Measurements from ENCODE around the gene PODNL1.

PODNL1 gene, protein sequence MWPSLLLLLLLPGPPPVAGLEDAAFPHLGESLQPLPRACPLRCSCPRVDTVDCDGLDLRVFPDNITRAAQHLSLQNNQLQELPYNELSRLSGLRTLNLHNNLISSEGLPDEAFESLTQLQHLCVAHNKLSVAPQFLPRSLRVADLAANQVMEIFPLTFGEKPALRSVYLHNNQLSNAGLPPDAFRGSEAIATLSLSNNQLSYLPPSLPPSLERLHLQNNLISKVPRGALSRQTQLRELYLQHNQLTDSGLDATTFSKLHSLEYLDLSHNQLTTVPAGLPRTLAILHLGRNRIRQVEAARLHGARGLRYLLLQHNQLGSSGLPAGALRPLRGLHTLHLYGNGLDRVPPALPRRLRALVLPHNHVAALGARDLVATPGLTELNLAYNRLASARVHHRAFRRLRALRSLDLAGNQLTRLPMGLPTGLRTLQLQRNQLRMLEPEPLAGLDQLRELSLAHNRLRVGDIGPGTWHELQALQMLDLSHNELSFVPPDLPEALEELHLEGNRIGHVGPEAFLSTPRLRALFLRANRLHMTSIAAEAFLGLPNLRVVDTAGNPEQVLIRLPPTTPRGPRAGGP

DNA sequence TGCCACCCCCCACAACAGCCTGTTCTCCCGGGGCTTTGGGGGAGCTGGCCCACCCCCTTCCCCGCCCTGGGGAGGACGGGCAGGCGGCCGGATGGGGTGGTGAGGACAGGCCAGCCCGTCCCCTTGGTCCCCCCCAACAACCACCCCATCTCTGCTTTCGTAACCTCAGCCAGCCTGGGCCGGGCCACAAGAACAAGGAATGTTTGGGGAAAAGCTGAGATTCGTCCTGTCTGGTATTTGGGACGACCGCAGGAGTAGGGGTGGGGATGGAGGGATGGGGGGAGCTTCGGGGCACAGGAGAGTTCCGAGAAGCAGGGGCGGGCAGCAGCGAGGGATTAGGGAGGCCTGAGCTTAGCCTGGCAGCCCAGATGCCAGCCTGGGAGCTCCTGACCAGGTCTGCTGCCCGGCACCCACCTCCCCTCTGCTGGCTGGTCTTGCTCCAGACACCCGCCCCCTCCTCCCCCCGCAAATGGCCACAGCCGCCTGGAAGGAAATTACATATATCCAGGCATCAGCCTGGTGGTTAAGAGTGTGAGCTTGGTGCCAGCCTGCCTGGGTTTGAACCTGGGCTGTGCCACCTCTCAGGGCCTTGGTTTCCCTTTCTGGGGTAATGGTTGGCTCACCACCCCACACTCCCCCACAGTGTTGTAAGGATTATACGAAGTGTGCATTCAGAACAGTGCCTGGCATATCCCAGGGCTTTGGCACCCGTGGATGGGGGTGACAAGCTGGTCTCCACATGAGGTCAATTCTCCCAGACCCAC lies at the start of gene PODNL1:
PODNL1 (minus strand) TSS at position 117 of the 764 bp plus-strand sequence. CDS start 236 bp downstream, outside the sequence.
- peak; percentile 86 for DNase-seq (ENCODE audit: low spot score)

DNA sequence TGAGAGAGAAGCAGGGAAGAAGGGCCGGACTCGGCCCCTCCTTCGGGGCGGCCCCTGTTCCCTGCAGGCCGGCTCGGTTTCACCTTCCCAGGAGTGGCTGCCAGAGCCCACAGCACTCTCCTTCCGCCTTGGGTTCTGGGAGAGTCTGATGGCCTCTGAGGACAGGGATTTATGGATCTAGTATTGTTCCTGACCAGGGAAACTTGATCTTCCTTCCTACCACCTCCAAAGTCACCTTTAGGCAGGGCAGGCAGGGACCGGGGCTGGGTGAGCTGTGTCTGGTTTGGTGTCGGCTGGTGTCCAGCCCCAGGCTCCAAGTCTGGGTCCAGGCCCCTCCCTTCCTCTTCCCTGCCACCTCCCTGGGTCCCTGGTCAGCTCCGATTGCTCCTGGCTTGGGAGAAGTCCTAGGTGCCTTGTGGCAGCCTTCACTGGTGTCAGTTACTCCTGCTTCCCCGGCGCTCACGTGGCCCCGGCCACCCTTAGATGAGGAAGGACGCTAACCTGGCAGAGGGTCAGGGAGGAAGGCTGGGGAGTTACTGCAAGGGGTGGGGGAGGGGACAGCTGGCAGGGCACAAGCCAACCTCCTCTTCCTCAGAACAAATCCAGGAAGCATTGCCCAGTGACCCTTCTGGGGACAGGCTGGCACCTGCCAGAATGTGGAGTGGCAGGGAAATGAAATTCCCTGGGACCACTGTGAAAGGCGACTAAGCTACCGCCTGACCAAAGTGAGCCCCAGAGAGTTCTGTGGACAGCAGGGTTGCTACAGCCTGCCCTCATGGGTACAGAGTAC lies 49.1 kb upstream of the PODNL1 start:
- DNase-seq (ENCODE audit: low spot score) = no peak

DNA sequence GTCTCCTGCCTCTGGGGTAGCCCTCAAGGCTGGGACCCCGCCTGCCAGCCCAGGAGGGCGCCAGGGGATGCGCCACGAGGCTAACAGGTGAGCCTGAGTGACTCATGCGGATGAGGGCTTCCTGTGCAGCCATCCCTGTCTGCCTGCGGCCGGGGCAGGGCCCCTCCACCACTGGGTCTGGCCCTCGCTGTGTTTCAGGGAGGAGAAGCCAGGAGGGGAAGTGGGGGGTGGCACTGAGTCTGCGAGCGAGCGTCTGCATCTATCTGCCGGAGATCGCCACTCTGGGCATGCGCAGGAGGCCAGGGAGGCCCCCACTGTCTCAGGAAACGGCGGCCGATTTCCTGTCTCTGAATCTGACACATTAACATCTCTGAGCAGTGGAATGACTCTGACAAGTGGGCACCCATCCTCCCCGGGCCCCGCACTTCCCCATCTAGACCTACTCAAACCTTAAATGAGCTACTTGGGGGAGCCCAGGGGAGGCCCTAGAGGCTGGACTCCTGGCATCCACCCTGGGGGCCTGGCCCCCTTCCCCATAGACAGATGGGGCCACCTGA lies 48.2 kb upstream of the PODNL1 start:
- peak; percentile 96 for DNase-seq (ENCODE audit: low spot score)

DNA sequence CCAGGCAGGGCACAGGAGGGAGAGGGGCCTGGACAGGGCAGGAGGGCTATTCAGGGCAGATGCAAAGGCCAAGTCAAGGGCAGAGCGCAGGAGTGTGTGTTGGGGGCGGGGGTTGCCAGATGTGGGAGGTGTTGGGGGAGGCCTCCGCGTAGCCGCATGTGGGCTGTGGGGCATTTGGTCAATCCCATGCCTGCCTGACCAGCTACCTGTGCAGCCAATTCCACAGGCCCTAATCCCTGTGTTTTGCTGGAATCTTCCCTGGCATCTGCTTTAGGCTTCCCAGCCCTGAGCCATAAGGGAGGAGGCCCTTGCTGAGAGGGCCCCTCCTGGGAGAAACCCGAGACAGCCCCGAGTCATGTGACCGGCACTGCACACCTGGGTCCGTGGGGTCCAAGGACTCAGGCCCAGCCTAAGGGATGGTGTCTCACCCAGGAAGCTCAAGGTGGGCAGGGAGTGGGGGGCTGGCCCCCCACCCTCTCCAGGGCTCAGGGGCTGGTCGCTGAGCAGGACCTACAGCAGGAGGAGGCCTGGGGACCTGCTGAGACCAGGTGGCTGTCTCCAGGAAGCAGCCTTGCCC lies 47.6 kb upstream of the PODNL1 start:
- no peak for DNase-seq (ENCODE audit: low spot score)

DNA sequence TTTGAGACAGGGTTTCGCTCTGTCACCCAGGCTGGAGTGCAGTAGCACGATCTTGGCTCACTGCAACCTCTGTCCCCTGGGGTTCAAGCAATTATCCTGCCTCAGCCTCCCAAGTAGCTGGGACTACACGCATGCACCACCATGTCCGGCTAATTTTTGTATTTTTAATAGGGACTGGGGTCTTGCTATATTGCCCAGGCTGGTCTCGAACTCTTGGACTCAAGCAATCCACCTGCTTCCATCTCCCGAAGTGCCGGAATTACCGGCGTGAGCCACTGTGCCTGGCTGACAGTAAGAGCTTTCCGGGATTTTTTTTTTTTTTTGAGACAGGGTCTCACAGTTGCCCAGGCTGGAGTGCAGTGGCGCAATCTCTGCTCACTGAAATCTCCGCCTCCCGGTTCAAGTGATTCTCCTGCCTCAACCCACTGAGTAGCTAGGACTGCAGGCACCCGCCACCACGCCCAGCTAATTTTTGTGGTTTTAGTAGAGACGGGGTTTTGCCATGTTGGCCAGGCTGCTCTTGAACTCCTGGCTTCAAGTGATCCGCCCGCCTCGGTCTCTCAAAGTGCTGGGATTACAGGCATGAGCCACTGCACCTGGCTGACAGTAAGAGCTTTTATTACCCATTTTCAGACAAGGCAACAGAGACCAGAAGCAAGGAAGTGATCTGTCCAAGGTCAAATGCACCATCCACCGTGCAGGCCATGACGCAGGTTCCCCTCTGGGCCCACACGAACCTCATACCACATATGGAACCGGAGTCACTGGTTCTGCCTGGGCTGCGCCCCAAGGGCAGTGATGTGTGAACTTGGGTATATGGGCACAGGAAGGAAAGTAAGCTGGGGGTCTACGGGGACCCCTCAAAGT lies 46.9 kb upstream of the PODNL1 start:
- DNase-seq (ENCODE audit: low spot score) = no peak

DNA sequence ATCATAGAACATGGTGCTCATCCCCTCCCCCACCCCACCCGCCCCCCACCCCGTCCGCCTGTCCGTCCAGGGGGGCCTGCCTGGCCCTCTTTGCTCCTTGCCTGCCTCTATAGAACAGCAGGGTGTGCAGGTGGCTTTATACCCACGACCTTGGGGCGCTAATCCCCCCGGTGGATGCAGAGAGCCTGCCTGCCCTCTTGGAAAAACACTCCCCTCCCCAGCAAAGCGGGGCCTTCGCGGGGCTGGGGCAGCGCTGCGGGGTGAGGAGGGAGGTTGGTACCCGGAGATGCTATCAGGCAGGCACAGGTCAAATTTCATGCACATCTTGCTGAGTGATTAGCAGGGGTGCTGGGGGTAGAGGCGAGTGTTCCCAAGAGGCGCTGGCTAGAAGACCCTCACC lies 46.0 kb upstream of the PODNL1 start:
- no peak for DNase-seq (ENCODE audit: low spot score)

DNA sequence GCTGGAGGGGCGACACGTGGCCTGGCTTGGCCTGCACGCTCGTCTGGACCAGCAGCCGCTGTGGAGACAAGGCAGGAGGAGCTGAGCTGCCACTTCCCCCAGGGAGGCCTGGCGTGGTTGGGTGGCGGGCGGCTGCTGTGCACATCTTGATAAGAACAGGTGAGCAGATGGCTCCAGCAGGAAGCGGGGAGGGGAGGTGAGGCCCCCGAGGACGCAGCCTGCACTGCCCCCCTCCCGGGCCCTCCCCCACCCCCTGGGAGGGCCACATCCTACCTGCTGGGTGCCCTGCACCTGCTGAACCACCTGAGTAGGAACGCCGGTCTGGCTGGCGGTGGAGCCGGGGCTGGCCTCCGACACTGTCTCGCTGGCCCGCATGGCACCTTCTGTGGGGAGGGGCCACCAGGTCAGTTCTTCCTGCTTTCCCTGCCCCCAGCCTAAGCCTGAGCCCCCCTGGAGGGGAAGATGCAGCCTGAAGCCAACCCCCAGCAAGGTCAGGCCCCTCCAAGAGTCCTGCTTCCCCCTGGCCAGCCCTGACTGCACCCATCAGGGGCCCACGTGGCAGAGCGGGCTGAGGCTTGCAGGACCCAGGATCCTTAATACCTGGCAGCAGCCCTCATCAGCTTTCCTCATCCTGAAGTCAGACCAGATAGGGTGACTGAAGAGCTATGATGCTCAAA lies 45.1 kb upstream of the PODNL1 start:
- DNase-seq (ENCODE audit: low spot score) = no peak

DNA sequence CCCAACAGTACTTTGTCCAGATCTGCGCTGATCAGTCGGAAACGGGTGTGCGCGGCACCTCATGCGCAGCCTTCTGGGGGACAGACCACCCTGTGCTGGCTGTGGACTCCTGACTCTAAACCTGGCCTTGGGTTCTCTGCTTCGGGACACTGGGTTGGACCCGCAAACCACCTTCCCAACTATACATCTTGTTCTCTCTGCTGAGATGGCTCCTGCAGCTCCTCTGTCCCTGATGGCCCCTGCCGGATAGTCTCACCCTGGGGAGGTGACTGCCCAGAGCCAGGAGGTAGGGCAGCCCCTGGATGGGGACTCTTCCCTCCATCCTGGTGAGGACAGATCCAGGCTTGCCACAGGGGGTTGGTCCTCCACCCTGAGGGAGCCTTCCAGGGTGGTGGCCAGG lies 44.6 kb upstream of the PODNL1 start:
- DNase-seq (ENCODE audit: low spot score) = no peak

DNA sequence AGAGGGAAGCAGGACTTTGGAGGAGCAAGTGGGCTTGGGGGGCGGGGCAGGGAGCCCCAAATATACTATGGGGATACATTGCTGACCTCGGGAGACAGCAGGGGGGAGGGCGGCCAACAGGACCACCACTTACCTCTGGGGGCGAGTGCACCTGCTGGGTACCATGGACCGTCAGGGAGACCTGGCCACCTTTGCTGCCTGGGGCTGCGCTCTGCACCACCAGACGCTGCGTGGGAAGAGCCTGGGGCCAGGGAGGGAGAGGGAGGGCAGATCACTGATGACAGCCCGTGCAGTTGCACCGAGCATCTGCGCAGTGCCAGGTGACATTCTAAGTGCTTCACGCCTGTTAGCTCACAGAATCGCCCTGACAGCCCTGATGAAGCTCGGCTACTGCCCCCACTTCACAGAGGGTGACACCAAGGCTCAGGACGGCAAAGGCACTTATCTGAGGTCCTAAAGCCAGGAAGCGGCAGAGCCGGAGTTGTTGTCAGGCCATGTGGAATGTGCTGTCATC lies 43.8 kb upstream of the PODNL1 start:
- DNase-seq (ENCODE audit: low spot score) = no peak

DNA sequence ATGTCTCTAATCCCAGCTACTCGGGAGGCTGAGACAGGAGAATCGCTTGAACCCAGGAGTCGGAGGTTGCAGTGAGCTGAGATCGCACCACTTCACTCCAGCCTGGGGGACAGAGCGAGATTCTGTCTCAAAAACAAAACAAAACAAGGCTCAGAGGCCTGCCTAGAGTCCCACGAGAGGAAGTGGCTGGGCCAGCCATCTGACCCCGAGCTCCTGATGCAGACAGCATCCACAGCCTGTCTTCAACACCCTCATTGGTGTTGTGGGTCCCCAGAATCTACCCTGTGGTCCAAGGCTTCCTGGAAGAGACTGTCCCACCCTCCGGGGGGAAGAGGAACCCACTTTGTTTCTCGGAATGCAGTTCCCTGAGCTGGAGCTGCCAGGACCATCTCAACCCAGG lies 43.2 kb upstream of the PODNL1 start:
- no peak for DNase-seq (ENCODE audit: low spot score)

DNA sequence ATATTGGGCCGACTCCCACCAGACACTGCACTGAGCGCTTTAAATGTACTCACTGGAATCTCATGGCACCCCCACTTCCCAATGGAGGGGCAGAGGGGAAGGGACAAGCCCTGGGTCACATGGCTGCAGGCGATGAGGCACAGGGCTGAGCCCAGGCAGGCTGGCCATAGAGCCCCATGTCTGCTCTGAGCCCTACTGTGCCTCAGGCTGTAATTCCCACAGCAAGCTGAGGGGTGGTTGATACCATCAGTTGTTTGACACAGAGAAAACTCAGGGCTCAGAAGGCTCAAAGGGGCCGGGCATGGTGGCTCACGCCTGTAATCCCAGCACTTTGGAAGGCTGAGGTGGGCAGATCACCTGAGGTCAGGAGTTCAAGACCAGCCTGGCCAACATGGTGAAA lies 42.8 kb upstream of the PODNL1 start:
- no peak for DNase-seq (ENCODE audit: low spot score)

DNA sequence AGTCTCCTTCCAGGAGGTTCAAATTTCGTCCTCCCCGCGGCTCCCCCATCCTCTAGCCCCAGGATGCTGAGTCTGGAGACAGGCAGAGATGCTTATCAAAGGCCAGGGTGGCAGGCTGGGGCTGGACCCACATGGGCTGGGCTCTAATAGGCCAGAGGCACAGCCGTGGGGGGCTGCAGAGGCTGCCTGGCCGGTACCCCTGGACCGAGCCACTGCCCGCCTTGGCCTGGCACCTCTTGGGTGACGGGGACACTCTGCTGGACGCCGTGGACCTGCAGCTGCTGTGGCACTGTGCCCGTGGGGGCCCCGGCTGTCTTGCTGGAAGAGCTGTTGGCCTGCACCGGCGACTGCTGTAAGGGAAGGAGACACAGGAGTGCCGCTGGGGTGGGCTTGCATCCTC lies 42.1 kb upstream of the PODNL1 start:
- DNase-seq (ENCODE audit: low spot score) = no peak

DNA sequence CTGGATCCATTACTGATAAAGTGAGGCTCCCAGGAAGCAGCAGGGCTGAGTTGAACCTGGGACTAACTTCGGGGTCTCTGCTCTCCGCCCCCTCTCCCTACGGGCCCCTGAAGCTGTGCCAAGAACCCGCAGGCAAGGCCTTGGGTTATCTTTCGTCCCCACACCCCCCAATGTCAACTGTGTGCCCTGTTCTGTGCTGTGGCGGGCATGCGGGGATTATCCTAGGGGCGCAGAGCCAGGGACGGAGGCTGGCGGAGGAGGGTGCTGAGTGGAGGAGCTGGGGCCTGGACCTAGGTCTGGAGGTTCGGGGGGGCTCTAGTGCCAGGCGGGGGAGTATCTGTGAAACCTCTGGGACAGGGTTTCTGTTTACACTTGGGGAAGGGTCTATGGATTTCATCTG lies 41.5 kb upstream of the PODNL1 start:
- no peak for DNase-seq (ENCODE audit: low spot score)

DNA sequence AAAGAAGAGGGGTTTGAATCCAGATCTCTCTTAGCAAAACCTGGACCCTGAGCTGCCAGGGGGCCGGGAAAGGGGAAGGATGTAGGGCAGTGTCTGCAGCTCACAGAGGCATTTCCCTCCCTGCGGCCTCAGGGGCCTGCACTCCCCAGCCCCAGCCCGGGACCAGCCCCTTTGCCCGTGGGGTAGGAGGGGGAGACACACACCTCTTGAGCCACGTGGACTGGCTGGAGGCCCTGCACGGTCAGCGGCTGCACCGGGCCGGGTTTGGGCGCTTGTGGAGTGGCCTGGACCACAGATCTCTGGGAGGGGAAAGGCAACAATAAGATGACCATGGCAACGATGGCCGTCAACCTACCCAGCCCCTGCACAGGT lies 41.0 kb upstream of the PODNL1 start:
- no peak for DNase-seq (ENCODE audit: low spot score)

DNA sequence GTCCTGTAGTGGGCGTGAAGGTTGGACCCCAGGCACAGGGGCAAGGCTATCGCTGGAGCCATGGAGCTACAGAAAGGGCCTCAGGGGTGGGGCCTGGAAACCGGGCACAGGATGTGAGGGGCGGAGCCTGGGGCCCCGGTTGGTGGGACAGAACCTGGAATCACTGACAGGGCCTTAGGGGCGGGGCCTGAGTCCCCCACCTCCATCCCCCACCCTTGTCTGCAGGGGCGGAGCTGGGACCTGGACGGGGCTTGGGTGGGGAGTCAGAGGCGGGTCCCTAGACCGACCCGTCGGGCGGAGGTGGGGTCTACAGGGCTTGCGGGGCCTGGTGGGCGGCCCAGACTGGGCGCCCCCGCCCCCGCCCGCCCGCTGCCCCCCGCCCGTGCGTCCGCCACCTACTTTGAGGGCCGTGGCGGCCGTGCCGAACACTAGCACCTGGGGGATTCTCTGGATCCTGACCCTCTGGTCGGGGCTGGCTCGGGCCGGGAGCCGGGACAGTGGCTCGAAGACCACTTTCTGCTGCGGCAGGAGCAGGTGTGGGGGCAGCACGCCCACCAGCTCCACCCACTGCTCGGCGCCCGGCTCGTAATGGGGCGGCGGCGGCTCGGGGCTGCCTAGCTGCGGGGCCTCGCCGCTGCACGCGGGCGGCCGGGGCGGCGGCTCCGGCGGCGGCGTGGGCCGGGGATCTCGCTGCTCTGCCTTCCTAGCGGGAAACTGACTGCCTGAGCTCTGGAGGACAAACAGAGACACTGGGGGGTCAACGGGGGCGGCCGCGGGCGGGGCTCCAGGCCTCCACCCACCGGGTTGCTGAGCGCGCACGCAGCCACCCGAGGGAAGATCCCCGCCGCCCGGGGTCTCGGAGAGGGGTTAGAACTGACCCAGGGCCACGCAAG lies 40.4 kb upstream of the PODNL1 start:
- DNase-seq (ENCODE audit: low spot score) = peak; percentile 51

DNA sequence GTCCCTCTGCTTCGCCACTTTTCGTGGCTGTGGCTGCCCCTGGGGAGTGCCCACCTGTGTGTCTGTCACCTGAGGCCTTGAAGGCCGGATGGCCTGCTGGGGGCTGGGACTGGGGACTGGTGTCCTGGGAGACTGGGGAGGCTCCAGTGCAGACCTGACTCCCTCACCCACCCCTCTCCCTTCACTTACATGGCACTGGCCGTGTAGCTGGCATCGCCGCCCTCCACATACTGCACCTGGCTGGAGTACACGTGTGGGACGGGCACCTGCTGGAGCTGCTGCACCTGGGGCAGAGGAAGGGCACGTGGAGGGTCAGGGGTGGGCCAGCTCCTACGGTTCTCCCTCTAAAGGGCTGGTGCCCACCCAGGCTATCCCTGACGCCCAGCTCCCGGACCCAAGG lies 39.6 kb upstream of the PODNL1 start:
- no peak for DNase-seq (ENCODE audit: low spot score)

DNA sequence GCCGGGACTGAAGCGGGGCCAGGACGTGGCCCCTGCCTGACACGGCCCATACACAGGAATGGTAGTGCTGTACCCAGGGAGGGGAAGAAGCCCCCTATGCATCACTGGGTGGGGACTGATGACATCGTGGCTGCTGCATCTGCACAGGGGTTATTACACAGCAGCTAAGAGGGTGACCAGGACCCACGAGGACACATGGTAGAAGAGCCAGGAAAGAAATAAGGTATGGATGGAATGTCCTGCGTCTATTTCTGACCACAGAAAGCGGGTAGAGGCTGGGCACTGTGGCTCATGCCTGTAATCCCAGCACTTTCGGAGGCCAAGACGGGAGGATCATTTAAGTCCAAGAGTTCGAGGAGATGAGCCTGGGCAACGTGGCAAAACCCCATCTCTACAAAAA lies 38.2 kb upstream of the PODNL1 start:
- DNase-seq (ENCODE audit: low spot score) = no peak

DNA sequence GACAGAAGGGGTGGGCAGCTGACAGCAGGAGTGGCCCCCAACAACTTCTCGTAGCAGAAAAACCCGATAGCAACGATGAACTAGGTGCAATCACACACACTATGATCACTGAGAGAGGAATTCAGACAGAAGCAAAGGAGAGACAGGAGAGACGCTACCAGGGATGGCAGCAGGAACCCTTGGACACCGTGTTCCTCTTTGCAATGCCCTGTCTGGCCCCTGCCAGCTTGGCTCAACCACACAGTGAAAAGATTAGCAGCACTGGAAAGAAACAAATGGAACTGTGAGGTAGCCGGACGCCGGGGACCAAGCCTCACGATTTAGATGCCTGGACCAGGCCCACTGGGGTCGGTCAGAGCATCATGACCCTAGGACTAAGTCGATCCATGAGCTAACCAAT lies 37.7 kb upstream of the PODNL1 start:
- no peak for DNase-seq (ENCODE audit: low spot score)

DNA sequence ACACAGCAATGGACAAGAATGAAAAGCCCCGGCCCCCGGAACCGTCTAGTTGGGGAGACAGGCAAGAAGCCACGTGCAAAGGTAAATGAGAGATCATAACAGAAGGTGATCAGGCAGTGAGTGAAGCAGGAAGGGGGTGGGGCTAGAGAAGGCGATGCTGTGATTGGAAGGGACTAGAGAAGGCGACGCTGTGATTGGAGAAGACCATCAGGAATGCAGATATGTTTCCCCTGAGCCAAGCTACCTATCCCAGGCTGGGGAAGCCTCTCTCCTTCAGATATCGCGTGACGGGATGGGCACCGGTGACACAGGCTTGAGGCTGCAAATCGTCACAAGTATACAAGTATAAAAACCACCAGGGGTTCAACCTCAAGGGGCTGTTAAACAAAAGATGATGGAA lies 35.9 kb upstream of the PODNL1 start:
- no peak for DNase-seq (ENCODE audit: low spot score)

All from AG08396 (cell line).